Caco-2 (cell line): ENCODE results near the gene EVL. TPM values are rescaled to one million over a fixed set of nuclear protein-coding genes. Genes with fewer than 3 reads are reported as not detected.

Source experiments
- BruUV-seq: library from RNA; stranded (reverse); fragments of 400-500 nt; replicated peaks from 2 replicates; lab custom pipeline; 2021; lab: Mats Ljungman, UMichigan
- CTCF ChIA-PET: fragments of 300-600 bp; sonication (Branson Sonifier 250); formaldehyde crosslinking; loops from one replicate; lab custom pipeline; 2022; ENCODE audit warnings: antibody characterized with exemption; lab: Charles Lee
- POLR2A ChIA-PET: fragments of 300-600 bp; sonication (Branson Sonifier 250); formaldehyde crosslinking; loops from one replicate; lab custom pipeline; 2022; ENCODE audit warnings: antibody characterized with exemption; lab: Charles Lee
- DNase-seq, 2 experiments: peaks; one replicate each; pipeline versions ENCODE4 v3.0.0 to v3.0.0-alpha.2; 2020 to 2022
- H3K27me3 ChIP-seq: replicated peaks from 2 replicates; pipeline ENCODE4 v1.6.0; 2011; ENCODE audit warnings: low read length; ENCODE audit not compliant: control insufficient read depth, insufficient read depth
- H3K36me3 ChIP-seq: 2 replicates; pipeline ENCODE4 v1.5.1; 2011; ENCODE audit warnings: low read length; ENCODE audit not compliant: control insufficient read depth, insufficient read depth
- H3K4me1 ChIP-seq: fragments of 250-450 bp; sonication (Bioruptor Pico); 2 replicates; pipeline ENCODE4 v1.5.1; 2020; ENCODE audit warnings: mild to moderate bottlenecking
- H3K4me3 ChIP-seq: 2 replicates; pipeline ENCODE4 v1.5.1; 2011; ENCODE audit warnings: low read depth, mild to moderate bottlenecking, control low read depth, low read length
- H3K9me3 ChIP-seq: fragments of 250-450 bp; sonication (Bioruptor Pico); 2 replicates; pipeline ENCODE4 v1.5.1; 2020; ENCODE audit warnings: mild to moderate bottlenecking, moderate library complexity
- H3K27ac Mint-ChIP-seq: one replicate; pipeline ENCODE4 v1.8.0; 2022; ENCODE audit warnings: mixed read lengths; ENCODE audit not compliant: unreplicated experiment
- H3K27me3 Mint-ChIP-seq: one replicate; pipeline ENCODE4 v1.8.0; 2022; ENCODE audit warnings: mixed read lengths; ENCODE audit not compliant: insufficient read depth, unreplicated experiment
- H3K36me3 Mint-ChIP-seq: one replicate; pipeline ENCODE4 v1.8.0; 2022; ENCODE audit warnings: mild to moderate bottlenecking, mixed read lengths; ENCODE audit not compliant: insufficient read depth, unreplicated experiment
- H3K4me1 Mint-ChIP-seq: one replicate; pipeline ENCODE4 v1.8.0; 2022; ENCODE audit warnings: low read depth, mixed read lengths; ENCODE audit not compliant: unreplicated experiment
- H3K4me3 Mint-ChIP-seq: one replicate; pipeline ENCODE4 v1.8.0; 2022; ENCODE audit warnings: mild to moderate bottlenecking, moderate library complexity, mixed read lengths; ENCODE audit not compliant: unreplicated experiment
- H3K9me3 Mint-ChIP-seq: one replicate; pipeline ENCODE4 v1.8.0; 2022; ENCODE audit warnings: mixed read lengths; ENCODE audit not compliant: unreplicated experiment
- intact Hi-C: fragments of 100-400 bp; cut with micrococcal nuclease; formaldehyde crosslinking; loops from one replicate; pipeline ENCODE4 v1.10.0; 2022; ENCODE audit not compliant: unreplicated experiment
- total RNA-seq: library from RNA; stranded (reverse); gene quantifications from 2 replicates; pipeline ENCODE4 v1.2.3, GENCODE V29; 2022
- TF ChIP-seq, protein P1 (sequence below), 2 experiments: fragments of 200-600 bp in 1 of 2; IDR thresholded peaks; 1 replicate in 1 of 2; 2 replicates in 1 of 2; pipeline versions ENCODE4 v1.5.1 to v1.8.0; 2011 to 2022; ENCODE audit warnings: antibody characterized with exemption in 1 of 2, control low read depth in 1 of 2, inconsistent platforms in 1 of 2, low read depth in 1 of 2, low read length in 1 of 2, mild to moderate bottlenecking in 1 of 2, moderate library complexity in 1 of 2; ENCODE audit not compliant: insufficient read depth in 1 of 2, severe bottlenecking in 1 of 2, unreplicated experiment in 1 of 2

The EVL gene
- total RNA-seq, 1 experiment from 2014 or later = 14.2 TPM

DNA sequence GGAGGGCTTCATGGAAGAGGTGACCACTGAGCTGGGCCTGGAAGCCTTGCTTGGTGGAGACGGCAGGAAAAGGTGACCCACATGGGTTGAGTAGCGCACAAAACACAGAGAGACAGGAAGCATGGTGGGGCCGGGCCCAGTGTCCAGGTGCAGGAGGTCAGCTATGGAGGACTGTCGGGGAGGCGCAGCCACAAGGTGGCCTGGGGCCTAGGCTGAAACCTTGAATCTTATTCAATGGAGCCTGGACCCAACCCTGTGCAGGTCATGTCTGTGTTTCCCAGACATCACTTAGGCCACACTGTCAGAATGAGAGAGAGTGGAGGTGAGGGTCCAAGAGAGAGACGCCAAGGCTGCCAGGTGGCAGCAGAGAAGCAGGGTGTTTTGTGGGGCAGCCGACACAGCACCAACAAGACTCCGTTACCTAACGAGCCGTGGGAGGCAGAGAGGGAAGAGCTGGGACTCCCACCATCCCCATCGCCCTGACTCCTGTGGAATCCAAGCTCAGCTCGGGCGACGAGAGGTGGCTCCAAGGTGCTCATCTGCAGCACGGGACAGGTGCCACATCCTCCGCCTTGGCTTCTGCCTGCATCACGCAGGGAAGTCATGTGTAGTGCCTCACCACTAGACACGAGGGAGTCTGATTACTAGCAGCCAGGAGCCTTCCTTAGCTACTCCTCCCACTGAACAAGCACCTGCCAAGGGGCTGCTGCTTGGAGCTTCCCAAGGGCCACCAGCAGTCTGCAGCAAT, 55.5 kb downstream of the EVL start:
- ChIA-PET CTCF (interaction anchor here (2.5 kb wide), 1 partner anchor 73 kb away, joined by 27 read pairs; no protein-coding TSS in a partner anchor), POLR2A (no interaction called here)
- no peak overlapping the region for H3K4me3 ChIP-seq
- no peak for DNase-seq
- Mint-ChIP-seq H3K9me3 (no peaks in the 10 kb centered on the region), H3K27me3 (no peaks in the 10 kb centered on the region), H3K4me3 (no peak overlapping the region), H3K27ac (no peak overlapping the region), H3K4me1 (peaks cover 5% of the 10 kb centered on the region), H3K36me3 (no peaks in the 10 kb centered on the region)
- no peaks in the 10 kb centered on the region for H3K36me3 ChIP-seq
- intact Hi-C loops = no loop called here
- TF ChIP-seq, protein P1, sequence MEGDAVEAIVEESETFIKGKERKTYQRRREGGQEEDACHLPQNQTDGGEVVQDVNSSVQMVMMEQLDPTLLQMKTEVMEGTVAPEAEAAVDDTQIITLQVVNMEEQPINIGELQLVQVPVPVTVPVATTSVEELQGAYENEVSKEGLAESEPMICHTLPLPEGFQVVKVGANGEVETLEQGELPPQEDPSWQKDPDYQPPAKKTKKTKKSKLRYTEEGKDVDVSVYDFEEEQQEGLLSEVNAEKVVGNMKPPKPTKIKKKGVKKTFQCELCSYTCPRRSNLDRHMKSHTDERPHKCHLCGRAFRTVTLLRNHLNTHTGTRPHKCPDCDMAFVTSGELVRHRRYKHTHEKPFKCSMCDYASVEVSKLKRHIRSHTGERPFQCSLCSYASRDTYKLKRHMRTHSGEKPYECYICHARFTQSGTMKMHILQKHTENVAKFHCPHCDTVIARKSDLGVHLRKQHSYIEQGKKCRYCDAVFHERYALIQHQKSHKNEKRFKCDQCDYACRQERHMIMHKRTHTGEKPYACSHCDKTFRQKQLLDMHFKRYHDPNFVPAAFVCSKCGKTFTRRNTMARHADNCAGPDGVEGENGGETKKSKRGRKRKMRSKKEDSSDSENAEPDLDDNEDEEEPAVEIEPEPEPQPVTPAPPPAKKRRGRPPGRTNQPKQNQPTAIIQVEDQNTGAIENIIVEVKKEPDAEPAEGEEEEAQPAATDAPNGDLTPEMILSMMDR (IDR thresholded peaks at IDR 0.05; ENCODE audit: insufficient read depth in 1 of 2, low read depth in 1 of 2, low read length in 1 of 2, severe bottlenecking in 1 of 2, unreplicated experiment in 1 of 2) = no peak
- H3K4me1 ChIP-seq = no peaks in the 10 kb centered on the region
- no TSS peak for BruUV-seq
- no peaks in the 10 kb centered on the region for H3K27me3 ChIP-seq
- no peaks in the 10 kb centered on the region for H3K9me3 ChIP-seq

- Mint-ChIP-seq H3K27ac (no peak overlapping the region), H3K36me3 (no peaks in the 10 kb centered on the region), H3K27me3 (no peaks in the 10 kb centered on the region), H3K4me1 (peaks cover 5% of the 10 kb centered on the region), H3K4me3 (no peak overlapping the region), H3K9me3 (no peaks in the 10 kb centered on the region)
- H3K27me3 ChIP-seq = no peaks in the 10 kb centered on the region
- no peak for DNase-seq
- POLR2A ChIA-PET = interaction anchor here (0.5 kb wide), 1 partner anchor 316 kb away, joined by 3 read pairs; no protein-coding TSS in a partner anchor
- BruUV-seq = no TSS peak
- no peaks in the 10 kb centered on the region for H3K9me3 ChIP-seq
- H3K4me3 ChIP-seq = no peak overlapping the region
- CTCF ChIA-PET = interaction anchor here (0.8 to 2.5 kb wide), 6 partner anchors 34 to 140 kb away, joined by 3 to 27 read pairs (median 4); partner anchors contain the start of gene DEGS2
- no peaks in the 10 kb centered on the region for H3K36me3 ChIP-seq
- TF ChIP-seq, protein P1 (IDR thresholded peaks at IDR 0.05; ENCODE audit: insufficient read depth in 1 of 2, low read depth in 1 of 2, low read length in 1 of 2, severe bottlenecking in 1 of 2, unreplicated experiment in 1 of 2) = no peak
- H3K4me1 ChIP-seq = no peaks in the 10 kb centered on the region
- intact Hi-C loops = no loop called here
These were observed 56.6 kb downstream of the EVL start for GRCh38 chr14:100121643-100122480.
